GM19238 (cell line): ENCODE measurements around the gene POLR2J.
"Not testable (repeated sequence)": the region's sequence is repeated elsewhere in the genome, so short reads cannot be mapped to it uniquely, and the experiment has no call there.

Source experiments
- DNase-seq: peaks from one replicate; pipeline ENCODE4 v3.0.0; 2011; ENCODE audit warnings: low spot score; ENCODE audit not compliant: insufficient read length

The POLR2J gene

GRCh38 chr7:102478314-102479208 lies at the start of gene POLR2J:
Gene POLR2J, minus strand, starts transcription at chr7:102478922. Its CDS starts 62 bp downstream, at chr7:102478860.
- DNase-seq: not testable (repeated sequence)

DNA sequence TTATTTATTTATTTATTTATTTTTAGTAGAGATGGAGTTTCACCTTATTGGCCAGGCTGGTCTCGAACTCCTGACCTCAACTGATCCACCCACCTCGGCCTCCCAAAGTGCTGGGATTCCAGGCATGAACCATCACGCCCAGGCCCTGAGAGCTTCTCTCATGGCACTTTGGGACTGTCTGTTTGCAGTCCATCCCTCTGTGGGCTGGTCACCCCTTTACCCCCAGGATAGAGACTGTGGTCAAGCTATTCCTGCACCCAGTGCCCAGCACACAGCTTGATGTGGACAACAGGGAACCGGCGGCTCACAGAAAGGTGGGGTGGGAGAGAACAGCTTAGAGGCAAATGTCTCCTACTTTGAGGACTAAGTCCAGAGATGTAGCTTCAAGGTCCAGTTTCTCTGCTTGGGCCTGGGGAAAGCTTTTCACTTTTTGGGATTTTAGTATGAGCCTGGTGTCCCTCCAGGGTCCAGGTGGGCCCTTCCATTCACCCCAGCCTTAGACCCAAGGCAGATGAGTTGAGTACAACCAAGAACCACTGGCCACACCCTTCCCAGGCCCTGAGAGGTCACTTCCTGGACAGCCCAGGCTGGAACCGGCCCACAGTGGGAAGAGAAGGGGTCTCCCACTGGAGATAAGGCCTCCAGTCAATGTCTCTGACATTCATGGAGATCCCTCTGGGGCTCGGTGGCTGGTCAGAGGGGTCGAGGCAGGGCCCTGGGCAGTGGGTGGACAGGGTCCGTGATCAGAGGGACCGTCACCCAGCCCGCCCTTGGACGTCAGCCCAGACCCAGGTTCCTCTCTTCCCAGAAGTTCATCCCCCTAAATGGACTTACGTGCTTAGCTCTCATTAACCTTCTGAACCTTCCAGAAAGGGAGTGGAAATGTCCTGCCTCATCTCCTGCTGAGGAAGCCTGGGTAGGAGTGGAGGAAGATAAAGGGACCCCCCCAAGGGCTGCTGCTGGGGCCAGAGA lies 49.4 kb upstream of the POLR2J start:
- not testable (repeated sequence) for DNase-seq

DNA sequence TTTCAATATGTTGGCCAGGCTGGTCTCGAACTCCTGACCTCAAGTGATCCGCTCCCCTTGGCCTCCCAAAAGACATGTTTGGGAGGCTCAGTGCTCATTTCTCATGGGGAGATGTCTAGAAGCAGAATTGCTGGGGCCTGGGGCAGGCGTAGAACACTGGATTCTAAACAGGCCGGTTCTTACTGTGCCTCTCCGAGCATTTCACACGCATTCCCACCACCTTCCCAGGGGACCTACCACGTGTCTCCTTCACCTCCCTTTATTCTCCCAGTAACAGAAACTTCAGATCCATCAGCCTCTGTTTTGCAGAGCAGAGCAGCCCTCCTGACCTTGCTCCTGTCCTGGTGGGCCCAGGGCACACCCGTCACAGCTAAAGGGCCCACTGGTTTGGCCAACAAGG lies 48.5 kb upstream of the POLR2J start:
- not testable (repeated sequence) for DNase-seq

DNA sequence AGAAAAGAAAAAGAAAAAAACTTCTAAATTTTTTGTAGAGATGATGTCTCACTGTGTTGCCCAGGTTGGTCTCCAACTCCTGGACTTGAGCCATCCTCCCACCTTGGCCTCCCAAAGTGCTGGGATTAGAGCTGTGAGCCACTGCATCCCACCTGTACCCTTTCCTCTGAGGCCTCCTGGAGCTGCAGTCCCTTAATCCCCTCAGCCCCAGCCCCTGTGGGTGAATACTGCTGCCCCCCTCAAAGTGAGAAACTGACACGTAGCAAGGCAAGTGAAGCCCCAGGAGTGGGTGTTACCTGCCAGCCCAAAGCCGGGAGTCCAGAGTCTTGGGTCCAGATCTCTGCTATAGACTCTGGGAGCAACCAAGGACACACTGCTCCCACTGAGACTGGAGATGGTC lies 46.1 kb upstream of the POLR2J start:
- DNase-seq: not testable (repeated sequence)

DNA sequence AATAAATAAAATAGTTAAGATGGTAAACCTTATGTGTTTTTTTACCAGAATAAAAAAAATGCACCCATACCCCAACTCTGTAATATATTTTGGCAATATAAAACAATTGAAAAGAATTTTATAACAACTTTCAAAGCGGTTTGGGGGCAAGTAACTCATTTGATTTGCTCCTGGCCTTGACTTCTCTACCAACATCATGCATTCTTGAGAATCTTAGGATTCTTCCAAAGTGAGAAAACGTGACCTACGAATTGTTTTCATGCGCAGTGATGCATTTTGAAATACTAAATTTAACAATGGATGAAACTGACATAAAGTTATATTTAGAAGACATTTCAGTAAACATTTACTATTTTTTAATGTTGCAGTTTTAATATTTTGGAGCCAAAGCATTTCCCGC lies 42.1 kb upstream of the POLR2J start:
- DNase-seq: not testable (repeated sequence)

- DNase-seq: not testable (repeated sequence)
Measured at GRCh38 chr7:102517550-102518147, 38.9 kb upstream of the POLR2J start, which contains the start of gene RASA4B. Gene RASA4B, minus strand, starts transcription at chr7:102517777. Its CDS starts 67 bp downstream, at chr7:102517710.

- not testable (repeated sequence) for DNase-seq
Measured at GRCh38 chr7:102516951-102517350, 38.2 kb upstream of the POLR2J start.

DNA sequence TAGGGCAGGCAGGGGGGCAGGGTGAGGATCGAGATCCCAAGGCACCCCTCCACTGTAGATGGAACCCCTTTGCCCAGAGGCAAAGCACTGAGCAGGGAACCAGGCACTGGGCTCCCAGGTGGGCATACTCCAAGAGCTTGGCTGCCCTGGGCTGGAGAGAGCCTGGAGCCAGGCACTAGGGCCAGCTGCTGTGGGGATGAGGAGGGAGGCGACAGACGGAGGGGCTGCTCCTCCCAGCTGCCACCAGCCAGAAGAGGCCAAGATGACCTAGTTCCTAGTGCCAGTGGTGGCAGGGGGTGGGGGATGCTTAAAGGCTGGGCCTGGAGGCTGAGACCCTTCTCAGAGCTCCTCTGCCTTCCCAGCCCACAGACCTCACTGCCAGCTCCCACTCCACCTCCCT lies 37.2 kb upstream of the POLR2J start:
- not testable (repeated sequence) for DNase-seq

GRCh38 chr7:102514881-102515721 lies 36.4 kb upstream of the POLR2J start:
- DNase-seq: not testable (repeated sequence)

DNA sequence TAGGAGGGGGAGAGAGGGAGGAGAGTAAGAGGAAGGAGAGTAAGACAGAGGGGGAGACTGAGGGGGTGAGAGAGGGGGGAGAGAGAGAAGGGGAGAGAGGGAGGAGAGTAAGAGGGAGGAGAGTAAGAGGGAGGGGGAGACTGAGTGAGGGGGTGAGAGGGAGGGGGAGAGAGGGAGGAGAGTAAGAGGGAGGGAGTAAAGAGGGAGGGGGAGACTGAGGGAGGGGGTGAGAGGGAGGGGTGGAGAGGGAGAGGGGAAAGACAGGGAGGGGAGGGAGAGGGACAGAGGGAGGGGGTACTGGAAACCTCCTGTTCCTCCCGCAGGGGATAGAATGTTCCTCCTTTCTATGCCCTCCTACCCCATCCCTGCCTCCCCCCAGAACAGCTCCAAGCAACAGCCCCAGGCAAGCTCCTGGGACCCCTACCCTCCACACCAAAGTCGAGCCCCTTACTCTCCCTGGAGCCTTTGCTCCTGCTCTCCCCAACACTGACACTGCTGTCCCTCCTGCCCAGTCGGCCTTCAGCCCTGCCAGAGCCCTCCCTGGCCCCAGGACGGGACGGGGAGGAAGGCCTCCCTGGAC lies 34.0 kb upstream of the POLR2J start:
- DNase-seq: not testable (repeated sequence)

GRCh38 chr7:102511860-102512522 lies 33.3 kb upstream of the POLR2J start:
- not testable (repeated sequence) for DNase-seq

GRCh38 chr7:102510575-102510974 lies 31.9 kb upstream of the POLR2J start:
- DNase-seq: not testable (repeated sequence)

DNA sequence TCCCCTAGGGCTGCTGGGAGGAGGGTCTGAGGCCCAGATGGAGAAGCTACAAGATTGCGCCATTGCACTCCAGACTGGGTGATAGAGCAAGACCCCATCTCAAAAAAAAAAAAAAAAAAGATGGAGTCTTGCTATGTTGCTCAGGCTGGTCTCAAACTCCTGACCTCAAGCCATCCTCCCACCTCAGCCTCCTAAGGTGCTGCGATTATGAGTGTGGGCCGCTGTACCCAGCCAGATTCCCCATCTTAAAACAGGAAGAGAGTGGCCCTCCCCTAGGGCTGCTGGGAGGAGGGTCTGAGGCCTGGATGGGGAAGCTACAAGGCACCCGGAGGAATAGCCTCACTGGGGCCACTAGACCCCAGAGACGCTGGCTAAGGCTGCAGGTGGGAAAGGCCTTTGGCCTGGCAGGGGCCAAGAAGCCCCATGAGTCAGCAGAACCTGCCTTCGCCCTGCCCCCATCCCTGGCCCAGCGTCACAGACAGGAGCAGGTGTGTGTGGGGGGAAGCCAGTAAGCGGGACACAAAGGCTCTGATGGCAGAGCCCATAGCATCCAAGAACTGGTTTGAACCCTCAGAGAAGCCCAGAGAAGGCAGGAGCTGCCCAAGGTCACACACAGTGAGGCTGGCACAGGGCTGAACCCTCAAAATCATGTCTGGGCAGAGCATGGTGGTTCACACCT lies 28.8 kb upstream of the POLR2J start:
- DNase-seq: not testable (repeated sequence)

GRCh38 chr7:102505298-102506185 lies 26.8 kb upstream of the POLR2J start:
- not testable (repeated sequence) for DNase-seq

DNA sequence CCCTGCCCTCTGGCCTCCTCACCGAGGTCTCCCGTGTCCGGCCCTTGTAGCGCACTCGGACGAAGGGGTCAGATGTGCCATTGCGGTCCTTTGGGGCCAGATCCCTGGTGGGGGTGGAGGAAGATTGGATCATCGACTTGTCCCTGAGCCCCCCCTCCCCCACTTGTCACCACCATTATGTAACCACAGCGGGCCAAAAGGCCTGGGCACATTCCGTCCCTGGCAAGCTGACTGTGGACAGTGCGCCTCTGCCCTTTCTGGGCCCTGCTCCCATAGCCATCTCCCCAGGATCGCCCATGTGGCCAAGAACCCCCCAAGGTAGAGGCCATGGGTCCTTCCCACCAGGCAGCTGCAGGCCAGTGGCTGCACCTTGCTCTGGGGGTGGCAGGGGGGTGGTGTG lies 24.4 kb upstream of the POLR2J start:
- DNase-seq: not testable (repeated sequence)

GRCh38 chr7:102498321-102498720 lies 19.6 kb upstream of the POLR2J start:
- not testable (repeated sequence) for DNase-seq

DNA sequence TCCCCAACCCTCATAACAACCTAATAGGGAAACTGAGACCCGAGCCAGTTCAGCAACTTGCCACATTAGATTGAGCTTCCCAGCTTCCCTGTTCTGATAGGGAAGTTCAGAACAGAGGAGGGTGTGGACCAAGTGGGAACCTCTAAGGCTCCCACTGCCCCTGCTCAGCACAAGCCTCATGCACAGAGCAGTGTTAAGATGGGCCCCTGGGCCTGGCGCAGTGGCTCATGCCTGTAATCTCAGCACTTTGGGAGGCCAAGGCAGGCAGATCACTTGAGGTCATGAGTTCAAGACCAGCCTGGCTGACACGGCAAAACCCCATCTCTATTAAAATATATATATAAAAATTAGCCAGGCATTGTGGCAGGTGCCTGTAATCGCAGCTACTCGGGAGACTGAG lies 18.6 kb upstream of the POLR2J start:
- not testable (repeated sequence) for DNase-seq

DNA sequence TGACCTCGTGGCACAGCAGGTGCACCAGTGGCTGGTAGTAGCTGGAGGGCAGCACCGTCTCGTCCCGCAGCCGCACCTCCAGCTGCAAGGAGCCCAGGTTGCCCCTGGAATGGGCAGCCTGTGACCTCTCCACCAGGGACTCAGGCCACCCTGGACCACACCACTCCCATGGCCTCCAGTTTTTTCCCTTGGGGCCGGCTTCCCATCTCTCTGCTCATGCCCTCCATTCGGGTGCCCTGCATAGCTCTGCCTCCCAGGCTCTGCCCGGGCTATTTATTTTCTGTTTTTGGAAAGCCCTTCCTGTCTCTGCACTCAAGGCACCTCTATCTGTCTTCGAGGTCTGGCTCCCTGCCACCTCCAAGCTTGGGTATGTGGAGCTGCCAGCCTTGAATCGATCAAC lies 18.1 kb upstream of the POLR2J start:
- not testable (repeated sequence) for DNase-seq
